Colonic mucosa (tissue), 4 donors: ENCODE measurements around the gene IFI35. TPM values are rescaled to one million over a fixed set of nuclear protein-coding genes. Genes with fewer than 3 reads are reported as not detected.

ENCODE experiments used
- DNase-seq: peaks from one replicate; pipeline ENCODE4 v3.0.0-alpha.2; 2020
- H3K27ac ChIP-seq: fragments of 200-600 bp; one replicate; pipeline ENCODE4 v1.8.0; 2021
- H3K27me3 ChIP-seq: fragments of 200-600 bp; one replicate; pipeline ENCODE4 v1.8.0; 2021
- H3K36me3 ChIP-seq: fragments of 200-600 bp; one replicate; pipeline ENCODE4 v1.8.0; 2021
- H3K4me1 ChIP-seq: fragments of 200-600 bp; one replicate; pipeline ENCODE4 v1.8.0; 2021; ENCODE audit warnings: mild to moderate bottlenecking
- H3K4me3 ChIP-seq: fragments of 200-600 bp; one replicate; pipeline ENCODE4 v1.8.0; 2021
- H3K9ac ChIP-seq, 2 donors: one replicate each; pipeline ENCODE4 v1.7.0; 2013; ENCODE audit warnings: control low read depth in 2 of 2, low read depth in 2 of 2, low read length in 2 of 2
- H3K9me3 ChIP-seq: fragments of 200-600 bp; one replicate; pipeline ENCODE4 v1.8.0; 2021
- CTCF ChIP-seq: fragments of 200-600 bp; IDR thresholded peaks from one replicate; pipeline ENCODE4 v1.8.0; 2022; ENCODE audit warnings: antibody characterized with exemption, mild to moderate bottlenecking
- intact Hi-C: fragments of 100-400 bp; cut with DNase I; formaldehyde crosslinking; loops from one replicate; pipeline ENCODE4 v1.14.1; 2022
- total RNA-seq, 2 donors: library from RNA; stranded (reverse); fragmentation: NEBNext Ultra II Directional in 1 of 2; extraction: Animal tissue kit (Norgen Biotek cat#: 25700) in 1 of 2; gene quantifications; one replicate each; pipeline ENCODE4 v1.2.1, GENCODE V29; 2021
- donor health status: healthy.
- donor health status: DM: no; HTN: no; CAD: no.
- donor health status: DM: no; HTN: no; CAD: no.

IFI35 gene
- total RNA-seq, 2 donors from 2014 or later: 25.9 to 27.9 TPM

- Histone ChIP-seq H3K4me3 (no peak overlapping the region), H3K4me1 (no peaks in the 10 kb centered on the region), H3K27ac (no peak overlapping the region), H3K36me3 (no peaks in the 10 kb centered on the region), H3K9ac (no peak overlapping the region), H3K27me3 (no peaks in the 10 kb centered on the region), H3K9me3 (no peaks in the 10 kb centered on the region)
- intact Hi-C loops: no loop called here
- DNase-seq: no peak
- TF ChIP-seq CTCF: no peak
Observed at GRCh38 chr17:43033948-43034881, 27.6 kb downstream of the IFI35 start.

DNA sequence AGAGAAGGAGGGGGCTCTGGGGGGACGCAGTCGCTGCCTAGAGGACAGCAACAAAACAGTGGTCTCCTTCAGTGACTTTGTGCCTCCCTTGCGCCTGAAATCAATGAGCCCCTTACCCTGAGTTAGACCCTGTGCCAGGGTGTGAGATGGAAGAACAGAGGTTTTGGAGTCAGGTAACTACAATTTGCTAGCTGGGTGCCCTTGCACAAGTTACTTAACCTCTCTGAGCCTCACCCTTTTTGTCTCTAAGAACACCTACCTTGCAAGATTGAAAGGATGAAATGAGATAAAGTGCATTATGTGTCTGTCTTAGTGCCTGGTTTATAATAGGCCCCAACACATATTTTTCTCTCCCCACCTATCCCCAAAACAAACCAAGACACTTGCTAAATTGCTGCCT is 28.3 kb downstream of the IFI35 start:
- H3K9me3 ChIP-seq: no peaks in the 10 kb centered on the region

DNA sequence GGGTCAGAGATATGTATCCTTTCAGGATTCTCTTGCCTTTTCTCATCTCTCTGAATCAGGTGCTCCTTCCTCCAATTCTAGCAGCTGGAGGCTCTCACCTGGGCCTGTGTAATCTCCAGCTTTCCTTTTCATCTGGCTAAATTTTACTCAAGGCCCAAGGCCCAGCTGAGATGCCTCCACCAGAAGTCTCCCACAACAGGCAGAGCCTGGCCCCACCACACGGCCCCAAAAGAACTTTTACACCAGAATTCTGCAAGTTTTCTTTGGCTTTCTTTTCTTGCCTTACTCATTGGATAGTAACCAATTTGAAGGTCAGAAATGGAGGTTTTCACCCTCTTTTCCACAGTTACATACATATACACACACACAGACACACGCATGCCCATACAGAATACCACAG is 33.1 kb downstream of the IFI35 start:
- H3K27ac ChIP-seq: no peak overlapping the region

More for the DNA sequence above, 28.3 kb downstream of the IFI35 start:
- no peaks in the 10 kb centered on the region for H3K27me3 ChIP-seq
- no peaks in the 10 kb centered on the region for H3K4me1 ChIP-seq
- H3K36me3 ChIP-seq: no peaks in the 10 kb centered on the region
- no peak for DNase-seq
- no peak overlapping the region for H3K4me3 ChIP-seq
- H3K27ac ChIP-seq: no peak overlapping the region
- no peak for TF ChIP-seq CTCF
- intact Hi-C loops: no loop called here
- no peak overlapping the region for H3K9ac ChIP-seq

GRCh38 chr17:43040655-43041054 is 34.1 kb downstream of the IFI35 start:
- Histone ChIP-seq H3K9me3 (no peaks in the 10 kb centered on the region), H3K9ac (no peak overlapping the region), H3K36me3 (no peaks in the 10 kb centered on the region), H3K4me1 (no peaks in the 10 kb centered on the region), H3K27me3 (no peaks in the 10 kb centered on the region), H3K27ac (no peak overlapping the region), H3K4me3 (no peak overlapping the region)
- intact Hi-C loops: loop anchor here (10.0 kb wide), 1 partner anchor 64 kb away; no protein-coding TSS in a partner anchor
- TF ChIP-seq CTCF: no peak
- DNase-seq: no peak

More for the DNA sequence above, 33.1 kb downstream of the IFI35 start:
- no peaks in the 10 kb centered on the region for H3K9me3 ChIP-seq
- H3K36me3 ChIP-seq: no peaks in the 10 kb centered on the region
- H3K27me3 ChIP-seq: no peaks in the 10 kb centered on the region
- H3K4me3 ChIP-seq: no peak overlapping the region
- DNase-seq: no peak
- H3K9ac ChIP-seq: no peak overlapping the region
- no peak for TF ChIP-seq CTCF
- no peaks in the 10 kb centered on the region for H3K4me1 ChIP-seq
- intact Hi-C loops: loop anchor here (10.0 kb wide), 1 partner anchor 65 kb away; no protein-coding TSS in a partner anchor

DNA sequence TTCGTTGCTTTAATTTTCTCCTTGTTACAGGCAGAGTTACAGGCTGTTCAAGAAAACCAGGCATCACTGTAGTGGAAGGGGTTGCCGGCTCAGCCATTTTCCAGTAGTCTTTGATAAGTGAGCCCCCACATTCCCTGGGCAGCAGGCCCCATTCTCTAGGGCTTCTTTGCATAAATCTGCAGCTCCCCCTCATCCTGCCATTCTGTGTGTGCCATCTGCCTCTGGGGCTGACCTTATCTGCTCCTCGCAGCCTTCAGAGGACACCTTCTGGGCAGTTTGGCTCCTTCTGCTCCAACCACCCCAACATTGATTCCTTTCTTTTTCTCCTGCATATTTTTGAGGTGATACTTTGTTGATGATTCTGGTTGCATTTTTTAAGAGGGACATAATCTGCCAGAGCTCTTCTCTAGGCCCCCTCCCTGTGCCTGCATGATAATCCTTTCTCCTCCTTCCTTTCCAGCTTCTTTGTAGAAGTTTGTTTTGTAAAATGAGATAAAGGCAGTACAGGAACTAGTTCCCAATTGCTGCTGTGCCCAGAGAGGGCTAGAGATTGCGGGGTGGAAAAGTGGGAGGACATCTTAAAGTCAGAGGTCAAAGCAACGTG is 35.5 kb downstream of the IFI35 start:
- Histone ChIP-seq H3K9ac (no peak overlapping the region), H3K9me3 (no peaks in the 10 kb centered on the region), H3K27me3 (no peaks in the 10 kb centered on the region), H3K4me3 (no peak overlapping the region), H3K27ac (no peak overlapping the region), H3K36me3 (no peaks in the 10 kb centered on the region), H3K4me1 (no peaks in the 10 kb centered on the region)
- intact Hi-C loops: loop anchor here (10.0 kb wide), 1 partner anchor 63 kb away; no protein-coding TSS in a partner anchor
- no peak for TF ChIP-seq CTCF
- DNase-seq: no peak
